ENCODE data around the gene PLEKHH3. TPM values are rescaled to one million over a fixed set of nuclear protein-coding genes. Genes with fewer than 3 reads are reported as not detected.

The PLEKHH3 gene
- polyA plus RNA-seq, 1 donor (not counting 4 experiments of a cell fraction or from before 2014, with no cell fraction given), result 4.9 TPM

DNA sequence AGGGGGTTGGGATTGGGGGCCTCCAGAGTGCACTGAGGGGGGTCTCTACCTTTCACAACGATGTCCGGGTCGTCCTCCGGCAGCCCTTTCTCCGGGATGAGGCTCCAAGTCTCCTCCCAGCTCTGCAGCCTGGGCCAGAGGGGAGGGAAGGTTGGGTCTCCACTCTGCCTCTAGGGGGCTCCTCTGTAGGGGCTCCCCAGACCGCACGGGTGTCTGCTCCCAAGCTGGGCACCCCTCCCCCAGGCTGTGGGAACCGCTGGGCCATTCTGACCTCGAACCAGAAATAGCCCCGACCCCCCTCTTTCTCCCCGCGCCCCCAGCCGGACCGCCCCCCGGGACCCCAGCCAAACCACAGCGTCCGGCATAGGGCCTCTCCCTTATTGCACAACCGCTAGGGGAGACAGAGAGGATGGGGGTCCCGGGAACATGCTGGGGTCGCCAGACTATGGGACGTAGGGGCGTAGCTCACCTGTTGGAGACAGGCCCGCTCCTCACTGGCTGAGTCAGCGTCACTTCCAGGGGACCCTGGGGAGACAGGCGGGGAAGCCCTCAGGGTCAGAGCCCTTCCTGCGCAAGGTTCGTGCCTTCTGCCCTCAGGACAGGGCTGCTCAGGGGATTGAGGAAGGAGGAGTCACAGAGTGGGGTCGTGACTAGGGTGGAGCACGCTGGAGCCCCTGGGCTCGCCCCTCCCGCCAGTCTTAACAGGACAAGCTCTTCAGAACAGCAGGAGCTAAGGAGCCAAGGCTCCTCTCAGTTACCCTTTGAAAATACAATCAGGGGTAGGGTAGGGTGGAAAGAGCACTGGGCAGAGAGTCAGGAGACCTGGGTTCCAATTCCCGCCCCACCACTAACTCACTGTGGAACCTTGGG is 2.7 kb downstream of the PLEKHH3 start:
- FAIRE-seq (no peak), DNase-seq (ENCODE audit: low read depth, low spot score) (no peak)
- no peaks in the 10 kb centered on the region for H3K9me3 ChIP-seq (ENCODE audit: control insufficient read depth, low read depth, low read length)
- peaks cover 23 to 25% of the 10 kb centered on the region in 2 experiments for H3K36me3 ChIP-seq (ENCODE audit: control insufficient read depth in 2 of 2, extremely low read depth in 1 of 2, insufficient read depth in 2 of 2, low read length in 2 of 2)
- H3K4me3 ChIP-seq (ENCODE audit: control insufficient read depth in 2 of 3, extremely low read depth in 1 of 3, insufficient read depth in 2 of 3, low read depth in 1 of 3, low read length in 3 of 3), result peak overlapping the region; percentile 48 to 93 (median 92)
- peaks cover 6% of the 10 kb centered on the region for H4K20me1 ChIP-seq (ENCODE audit: control insufficient read depth, extremely low read depth, insufficient read depth, low read length)
- TF ChIP-seq EZH2 (IDR thresholded peaks at IDR 0.05; ENCODE audit: low read length), result no peak
- TF ChIP-seq, protein P1, sequence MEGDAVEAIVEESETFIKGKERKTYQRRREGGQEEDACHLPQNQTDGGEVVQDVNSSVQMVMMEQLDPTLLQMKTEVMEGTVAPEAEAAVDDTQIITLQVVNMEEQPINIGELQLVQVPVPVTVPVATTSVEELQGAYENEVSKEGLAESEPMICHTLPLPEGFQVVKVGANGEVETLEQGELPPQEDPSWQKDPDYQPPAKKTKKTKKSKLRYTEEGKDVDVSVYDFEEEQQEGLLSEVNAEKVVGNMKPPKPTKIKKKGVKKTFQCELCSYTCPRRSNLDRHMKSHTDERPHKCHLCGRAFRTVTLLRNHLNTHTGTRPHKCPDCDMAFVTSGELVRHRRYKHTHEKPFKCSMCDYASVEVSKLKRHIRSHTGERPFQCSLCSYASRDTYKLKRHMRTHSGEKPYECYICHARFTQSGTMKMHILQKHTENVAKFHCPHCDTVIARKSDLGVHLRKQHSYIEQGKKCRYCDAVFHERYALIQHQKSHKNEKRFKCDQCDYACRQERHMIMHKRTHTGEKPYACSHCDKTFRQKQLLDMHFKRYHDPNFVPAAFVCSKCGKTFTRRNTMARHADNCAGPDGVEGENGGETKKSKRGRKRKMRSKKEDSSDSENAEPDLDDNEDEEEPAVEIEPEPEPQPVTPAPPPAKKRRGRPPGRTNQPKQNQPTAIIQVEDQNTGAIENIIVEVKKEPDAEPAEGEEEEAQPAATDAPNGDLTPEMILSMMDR (optimal IDR thresholded peaks at IDR 0.05 in 1 of 3, IDR thresholded peaks at IDR 0.05 in 1 of 3, conservative IDR thresholded peaks at IDR 0.05 in 1 of 3; ENCODE audit: extremely low read depth in 1 of 3, insufficient read depth in 2 of 3, low read length in 3 of 3), result peak; percentile 34 to 62 (median 40)
- H3K27ac ChIP-seq (ENCODE audit: control insufficient read depth, insufficient read depth, low read length), result no peak overlapping the region
- H3K4me1 ChIP-seq (ENCODE audit: control insufficient read depth, extremely low read depth, insufficient read depth, low read length), result peaks cover 58% of the 10 kb centered on the region
- H3K9me1 ChIP-seq (ENCODE audit: control insufficient read depth, extremely low read depth, insufficient read depth, low read length), result peaks cover 4% of the 10 kb centered on the region
- dilution Hi-C loops (cut with MboI; ENCODE audit: extremely low pct_ligation_motif_present, low sequenced_read_pairs), result no loop called here
- H3K9ac ChIP-seq (ENCODE audit: control insufficient read depth, extremely low read depth, insufficient read depth, low read length), result peak overlapping the region; percentile 22
- peak overlapping the region; percentile 91 for H3K4me2 ChIP-seq (ENCODE audit: control insufficient read depth, extremely low read depth, insufficient read depth, low read depth, low read length)
- peaks cover 16% of the 10 kb centered on the region for H3K79me2 ChIP-seq (ENCODE audit: control insufficient read depth, insufficient read depth, low read length)
- H2AFZ ChIP-seq (ENCODE audit: control insufficient read depth, low read length), result no peak overlapping the region
- no peaks in the 10 kb centered on the region for H3K27me3 ChIP-seq (ENCODE audit: control insufficient read depth, extremely low read depth, insufficient read depth, low read length)

DNA sequence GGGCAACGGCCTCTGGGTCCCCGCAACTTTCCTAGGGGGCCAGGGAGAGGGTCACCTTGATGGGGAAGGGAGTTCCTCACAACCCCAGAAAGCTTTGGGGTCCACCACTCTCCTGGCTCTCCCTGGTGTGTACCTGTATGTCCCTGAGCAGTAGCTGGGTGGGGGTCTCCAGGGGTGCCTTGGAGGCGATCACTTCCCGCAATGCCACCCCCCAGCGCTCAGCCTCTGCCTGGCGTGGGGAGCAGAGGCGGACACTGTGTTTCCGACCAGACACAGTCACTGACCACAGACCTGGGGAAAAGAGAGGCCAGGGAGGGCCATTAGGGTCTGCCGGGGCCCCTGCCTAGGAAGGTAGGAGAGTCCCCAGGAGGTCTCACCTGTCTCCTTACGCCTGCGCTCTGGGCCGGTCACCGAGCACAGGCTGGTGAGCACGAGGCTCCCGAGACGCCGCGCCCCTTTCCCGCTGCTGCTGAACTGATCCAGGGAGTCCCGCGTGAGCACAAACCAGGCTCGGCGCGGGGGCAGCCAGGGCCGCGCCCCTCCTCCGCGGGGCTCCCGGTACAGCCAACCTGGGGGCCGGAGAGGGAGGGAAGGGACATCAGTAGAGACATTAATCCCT is 3.4 kb downstream of the PLEKHH3 start:
- Histone ChIP-seq H3K4me2 (ENCODE audit: control insufficient read depth, extremely low read depth, insufficient read depth, low read depth, low read length) (peak overlapping the region; percentile 91), H2AFZ (ENCODE audit: control insufficient read depth, low read length) (no peak overlapping the region), H4K20me1 (ENCODE audit: control insufficient read depth, extremely low read depth, insufficient read depth, low read length) (peaks cover 6% of the 10 kb centered on the region), H3K9ac (ENCODE audit: control insufficient read depth, extremely low read depth, insufficient read depth, low read length) (no peak overlapping the region), H3K4me3 (ENCODE audit: control insufficient read depth in 2 of 3, extremely low read depth in 1 of 3, insufficient read depth in 2 of 3, low read depth in 1 of 3, low read length in 3 of 3) (peak overlapping the region in 2 of 3 experiments; percentile 48 to 93), H3K79me2 (ENCODE audit: control insufficient read depth, insufficient read depth, low read length) (peaks cover 16% of the 10 kb centered on the region), H3K27me3 (ENCODE audit: control insufficient read depth, extremely low read depth, insufficient read depth, low read length) (no peaks in the 10 kb centered on the region), H3K27ac (ENCODE audit: control insufficient read depth, insufficient read depth, low read length) (no peak overlapping the region), H3K36me3 (ENCODE audit: control insufficient read depth in 2 of 2, extremely low read depth in 1 of 2, insufficient read depth in 2 of 2, low read length in 2 of 2) (peaks cover 25 to 28% of the 10 kb centered on the region in 2 experiments), H3K9me3 (ENCODE audit: control insufficient read depth, low read depth, low read length) (no peaks in the 10 kb centered on the region), H3K4me1 (ENCODE audit: control insufficient read depth, extremely low read depth, insufficient read depth, low read length) (peaks cover 55% of the 10 kb centered on the region), H3K9me1 (ENCODE audit: control insufficient read depth, extremely low read depth, insufficient read depth, low read length) (peaks cover 4% of the 10 kb centered on the region)
- dilution Hi-C loops (cut with MboI; ENCODE audit: extremely low pct_ligation_motif_present, low sequenced_read_pairs), result no loop called here
- TF ChIP-seq EZH2 (IDR thresholded peaks at IDR 0.05; ENCODE audit: low read length), result no peak
- TF ChIP-seq, protein P1 (optimal IDR thresholded peaks at IDR 0.05 in 1 of 3, IDR thresholded peaks at IDR 0.05 in 1 of 3, conservative IDR thresholded peaks at IDR 0.05 in 1 of 3; ENCODE audit: extremely low read depth in 1 of 3, insufficient read depth in 2 of 3, low read length in 3 of 3), result no peak
- no peak for DNase-seq (ENCODE audit: low read depth, low spot score)
- no peak for FAIRE-seq
